HEK293 (cell line): ENCODE data around the gene IGFBP4.

Experiments
- CTCF ChIA-PET: fragments of 350-600 bp; formaldehyde crosslinking; extraction: SDS; loops from one replicate; lab custom pipeline; 2021; ENCODE audit warnings: antibody characterized with exemption; lab: Yijun Ruan, JAX
- POLR2A ChIA-PET: fragments of 300-600 bp; formaldehyde crosslinking; extraction: SDS; loops from one replicate; lab custom pipeline; 2020; ENCODE audit warnings: antibody characterized with exemption, inconsistent platforms; lab: Yijun Ruan, JAX
- H3K27ac ChIP-seq: fragments of 200-500 bp; sonication (Bioruptor generic); 2 replicates; pipeline ENCODE4 v1.5.1; 2014; ENCODE audit warnings: low read depth, low read length, control low read depth, inconsistent platforms; ENCODE audit errors: extremely low read depth
- H3K36me3 ChIP-seq, 2 experiments: fragments of 200-500 bp in 1 of 2; sonication (Bioruptor generic) in 1 of 2; 1 replicate in 1 of 2; 2 replicates in 1 of 2; pipeline ENCODE4 v1.5.1; 2014 to 2017; ENCODE audit warnings: inconsistent platforms in 2 of 2, low read length in 2 of 2; ENCODE audit not compliant: control insufficient read depth in 2 of 2, insufficient read depth in 1 of 2
- H3K4me1 ChIP-seq: fragments of 200-500 bp; sonication (Bioruptor generic); 2 replicates; pipeline ENCODE4 v1.5.1; 2014; ENCODE audit warnings: mild to moderate bottlenecking, low read length, inconsistent platforms; ENCODE audit not compliant: control insufficient read depth, insufficient read depth
- H3K4me3 ChIP-seq: 2 replicates; pipeline ENCODE4 v1.5.1; 2011; ENCODE audit warnings: low read depth, mild to moderate bottlenecking, control low read depth, low read length, moderate library complexity
- H3K9me3 ChIP-seq: fragments of 200-500 bp; sonication (Bioruptor generic); 2 replicates; pipeline ENCODE4 v1.5.1; 2014; ENCODE audit warnings: low read depth, low read length, inconsistent platforms; ENCODE audit not compliant: control insufficient read depth, insufficient read depth
- GLI4 ChIP-seq: fragments of 450-650 bp; formaldehyde crosslinking; IDR thresholded peaks from 2 replicates; pipeline ENCODE4 v1.5.1; 2016; ENCODE audit warnings: missing biosample characterization, missing genetic modification characterization
- GLIS1 ChIP-seq: fragments of 450-650 bp; formaldehyde crosslinking; IDR thresholded peaks from 2 replicates; pipeline ENCODE4 v1.5.1; 2016; ENCODE audit warnings: missing biosample characterization, missing genetic modification characterization
- REPIN1 ChIP-seq: fragments of 450-650 bp; formaldehyde crosslinking; IDR thresholded peaks from 2 replicates; pipeline ENCODE4 v1.5.1; 2017; ENCODE audit warnings: missing biosample characterization, missing genetic modification characterization, low read depth
- SP3 ChIP-seq: fragments of 450-650 bp; formaldehyde crosslinking; IDR thresholded peaks from 2 replicates; pipeline ENCODE4 v1.5.1; 2016; ENCODE audit warnings: missing biosample characterization, missing genetic modification characterization
- ZBTB17 ChIP-seq: fragments of 450-650 bp; formaldehyde crosslinking; IDR thresholded peaks from 2 replicates; pipeline ENCODE4 v1.5.1; 2016; ENCODE audit warnings: missing biosample characterization, missing genetic modification characterization
- ZBTB20 ChIP-seq: fragments of 450-650 bp; formaldehyde crosslinking; IDR thresholded peaks from 2 replicates; pipeline ENCODE4 v1.5.1; 2016; ENCODE audit warnings: missing biosample characterization, missing genetic modification characterization
- ZBTB7A ChIP-seq: fragments of 450-650 bp; formaldehyde crosslinking; IDR thresholded peaks from 2 replicates; pipeline ENCODE4 v1.5.1; 2016; ENCODE audit warnings: low read depth, missing biosample characterization, missing genetic modification characterization
- ZNF16 ChIP-seq: fragments of 450-650 bp; formaldehyde crosslinking; IDR thresholded peaks from 2 replicates; pipeline ENCODE4 v1.5.1; 2016; ENCODE audit warnings: low read depth, missing biosample characterization, missing genetic modification characterization
- ZNF19 ChIP-seq: fragments of 450-650 bp; formaldehyde crosslinking; IDR thresholded peaks from 2 replicates; pipeline ENCODE4; 2016; ENCODE audit warnings: missing biosample characterization, missing genetic modification characterization, low read depth
- ZNF324 ChIP-seq: fragments of 450-650 bp; formaldehyde crosslinking; IDR thresholded peaks from 2 replicates; pipeline ENCODE4 v1.5.1; 2016; ENCODE audit warnings: missing biosample characterization, missing genetic modification characterization
- ZNF341 ChIP-seq: fragments of 450-650 bp; formaldehyde crosslinking; IDR thresholded peaks from 2 replicates; pipeline ENCODE4; 2016; ENCODE audit warnings: low read depth, missing biosample characterization, missing genetic modification characterization
- ZNF600 ChIP-seq: fragments of 450-650 bp; formaldehyde crosslinking; IDR thresholded peaks from 2 replicates; pipeline ENCODE4 v1.5.1; 2016; ENCODE audit warnings: missing biosample characterization, missing genetic modification characterization
- ZNF624 ChIP-seq: fragments of 450-650 bp; formaldehyde crosslinking; IDR thresholded peaks from 2 replicates; pipeline ENCODE4 v1.5.1; 2017; ENCODE audit warnings: missing biosample characterization, missing genetic modification characterization
- ZSCAN16 ChIP-seq: fragments of 450-650 bp; formaldehyde crosslinking; IDR thresholded peaks from 2 replicates; pipeline ENCODE4 v1.5.1; 2016; ENCODE audit warnings: missing biosample characterization, missing genetic modification characterization
- TF ChIP-seq, protein P1 (sequence below): fragments of 450-650 bp; formaldehyde crosslinking; IDR thresholded peaks from 2 replicates; pipeline ENCODE4 v1.5.1; 2016; ENCODE audit warnings: missing biosample characterization, missing genetic modification characterization, borderline replicate concordance
- TF ChIP-seq, protein P2 (sequence below): fragments of 450-650 bp; formaldehyde crosslinking; IDR thresholded peaks from 2 replicates; pipeline ENCODE4 v1.5.1; 2016; ENCODE audit warnings: missing biosample characterization, missing genetic modification characterization
- TF ChIP-seq, protein P3 (sequence below): IDR thresholded peaks from 2 replicates; pipeline ENCODE4 v1.6.1; 2011; ENCODE audit warnings: mild to moderate bottlenecking, low read depth, low read length, borderline replicate concordance
- TF ChIP-seq, protein P4 (sequence below): sonication (generic); formaldehyde crosslinking; IDR thresholded peaks from 2 replicates; pipeline ENCODE4 v1.8.1; 2022; ENCODE audit warnings: mild to moderate bottlenecking, moderate library complexity, missing genetic modification reagents
- TF ChIP-seq, protein P5 (sequence below): fragments of 450-650 bp; formaldehyde crosslinking; IDR thresholded peaks from 2 replicates; pipeline ENCODE4 v1.5.1; 2016; ENCODE audit warnings: missing biosample characterization, missing genetic modification characterization

Gene IGFBP4

DNA sequence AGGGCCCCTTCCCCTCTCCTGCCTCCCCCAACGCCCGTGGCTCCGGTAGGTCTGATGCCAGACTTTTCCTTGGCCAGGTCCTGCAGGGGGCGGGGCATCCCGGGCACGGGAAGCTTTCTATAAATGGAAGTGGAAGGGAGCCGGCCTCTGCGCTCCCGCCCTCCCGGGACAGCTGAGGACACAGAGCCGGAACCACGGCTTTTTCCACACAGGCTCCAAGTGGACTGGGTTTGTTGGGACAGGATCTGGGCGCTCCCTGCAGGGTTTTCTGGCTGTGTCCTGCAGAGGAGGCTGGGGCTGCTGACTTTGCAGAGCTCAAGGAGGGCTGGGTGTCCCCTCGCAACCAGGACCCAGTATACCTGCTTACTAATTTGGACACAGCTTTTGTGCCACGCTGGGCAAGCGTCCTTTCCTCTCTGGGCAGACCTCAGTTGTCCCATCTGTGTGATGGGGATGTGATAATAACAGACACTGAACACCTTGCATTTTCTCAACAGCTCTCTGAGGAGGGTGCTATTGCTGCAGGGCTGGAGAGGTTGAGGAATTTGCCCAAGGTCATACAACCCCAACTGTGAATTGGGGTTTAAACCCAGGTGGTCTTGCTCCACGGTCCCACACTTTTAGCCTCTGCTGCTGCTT is 56.4 kb downstream of the IGFBP4 start (continued):
- TF ChIP-seq, protein P1, sequence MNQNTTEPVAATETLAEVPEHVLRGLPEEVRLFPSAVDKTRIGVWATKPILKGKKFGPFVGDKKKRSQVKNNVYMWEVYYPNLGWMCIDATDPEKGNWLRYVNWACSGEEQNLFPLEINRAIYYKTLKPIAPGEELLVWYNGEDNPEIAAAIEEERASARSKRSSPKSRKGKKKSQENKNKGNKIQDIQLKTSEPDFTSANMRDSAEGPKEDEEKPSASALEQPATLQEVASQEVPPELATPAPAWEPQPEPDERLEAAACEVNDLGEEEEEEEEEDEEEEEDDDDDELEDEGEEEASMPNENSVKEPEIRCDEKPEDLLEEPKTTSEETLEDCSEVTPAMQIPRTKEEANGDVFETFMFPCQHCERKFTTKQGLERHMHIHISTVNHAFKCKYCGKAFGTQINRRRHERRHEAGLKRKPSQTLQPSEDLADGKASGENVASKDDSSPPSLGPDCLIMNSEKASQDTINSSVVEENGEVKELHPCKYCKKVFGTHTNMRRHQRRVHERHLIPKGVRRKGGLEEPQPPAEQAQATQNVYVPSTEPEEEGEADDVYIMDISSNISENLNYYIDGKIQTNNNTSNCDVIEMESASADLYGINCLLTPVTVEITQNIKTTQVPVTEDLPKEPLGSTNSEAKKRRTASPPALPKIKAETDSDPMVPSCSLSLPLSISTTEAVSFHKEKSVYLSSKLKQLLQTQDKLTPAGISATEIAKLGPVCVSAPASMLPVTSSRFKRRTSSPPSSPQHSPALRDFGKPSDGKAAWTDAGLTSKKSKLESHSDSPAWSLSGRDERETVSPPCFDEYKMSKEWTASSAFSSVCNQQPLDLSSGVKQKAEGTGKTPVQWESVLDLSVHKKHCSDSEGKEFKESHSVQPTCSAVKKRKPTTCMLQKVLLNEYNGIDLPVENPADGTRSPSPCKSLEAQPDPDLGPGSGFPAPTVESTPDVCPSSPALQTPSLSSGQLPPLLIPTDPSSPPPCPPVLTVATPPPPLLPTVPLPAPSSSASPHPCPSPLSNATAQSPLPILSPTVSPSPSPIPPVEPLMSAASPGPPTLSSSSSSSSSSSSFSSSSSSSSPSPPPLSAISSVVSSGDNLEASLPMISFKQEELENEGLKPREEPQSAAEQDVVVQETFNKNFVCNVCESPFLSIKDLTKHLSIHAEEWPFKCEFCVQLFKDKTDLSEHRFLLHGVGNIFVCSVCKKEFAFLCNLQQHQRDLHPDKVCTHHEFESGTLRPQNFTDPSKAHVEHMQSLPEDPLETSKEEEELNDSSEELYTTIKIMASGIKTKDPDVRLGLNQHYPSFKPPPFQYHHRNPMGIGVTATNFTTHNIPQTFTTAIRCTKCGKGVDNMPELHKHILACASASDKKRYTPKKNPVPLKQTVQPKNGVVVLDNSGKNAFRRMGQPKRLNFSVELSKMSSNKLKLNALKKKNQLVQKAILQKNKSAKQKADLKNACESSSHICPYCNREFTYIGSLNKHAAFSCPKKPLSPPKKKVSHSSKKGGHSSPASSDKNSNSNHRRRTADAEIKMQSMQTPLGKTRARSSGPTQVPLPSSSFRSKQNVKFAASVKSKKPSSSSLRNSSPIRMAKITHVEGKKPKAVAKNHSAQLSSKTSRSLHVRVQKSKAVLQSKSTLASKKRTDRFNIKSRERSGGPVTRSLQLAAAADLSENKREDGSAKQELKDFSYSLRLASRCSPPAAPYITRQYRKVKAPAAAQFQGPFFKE (tag by site-specific recombination), result no peak
- TF ChIP-seq SP3 (tag by site-specific recombination) (0 out of 2 replicates have a peak, but pooled peaks have one; percentile 13), ZBTB17 (tag by site-specific recombination) (peak; percentile 66; the same call in 1 of the 2 replicates), ZBTB7A (tag by site-specific recombination) (no peak), ZNF341 (tag by site-specific recombination) (0 out of 2 replicates have a peak, but pooled peaks have one; percentile 42), ZNF624 (tag by site-specific recombination) (no peak), GLIS1 (tag by site-specific recombination) (peak; percentile 33; the same call in 1 of the 2 replicates), ZSCAN16 (tag by site-specific recombination) (no peak), ZNF324 (no peak), REPIN1 (tag by site-specific recombination) (no peak), ZNF19 (tag by site-specific recombination) (no peak), GLI4 (tag by site-specific recombination) (no peak), ZNF600 (tag by site-specific recombination) (peak; percentile 57; the same call in 1 of the 2 replicates)
- TF ChIP-seq, protein P2, sequence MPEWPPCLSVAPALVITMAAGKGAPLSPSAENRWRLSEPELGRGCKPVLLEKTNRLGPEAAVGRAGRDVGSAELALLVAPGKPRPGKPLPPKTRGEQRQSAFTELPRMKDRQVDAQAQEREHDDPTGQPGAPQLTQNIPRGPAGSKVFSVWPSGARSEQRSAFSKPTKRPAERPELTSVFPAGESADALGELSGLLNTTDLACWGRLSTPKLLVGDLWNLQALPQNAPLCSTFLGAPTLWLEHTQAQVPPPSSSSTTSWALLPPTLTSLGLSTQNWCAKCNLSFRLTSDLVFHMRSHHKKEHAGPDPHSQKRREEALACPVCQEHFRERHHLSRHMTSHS, result no peak
- TF ChIP-seq, protein P3, sequence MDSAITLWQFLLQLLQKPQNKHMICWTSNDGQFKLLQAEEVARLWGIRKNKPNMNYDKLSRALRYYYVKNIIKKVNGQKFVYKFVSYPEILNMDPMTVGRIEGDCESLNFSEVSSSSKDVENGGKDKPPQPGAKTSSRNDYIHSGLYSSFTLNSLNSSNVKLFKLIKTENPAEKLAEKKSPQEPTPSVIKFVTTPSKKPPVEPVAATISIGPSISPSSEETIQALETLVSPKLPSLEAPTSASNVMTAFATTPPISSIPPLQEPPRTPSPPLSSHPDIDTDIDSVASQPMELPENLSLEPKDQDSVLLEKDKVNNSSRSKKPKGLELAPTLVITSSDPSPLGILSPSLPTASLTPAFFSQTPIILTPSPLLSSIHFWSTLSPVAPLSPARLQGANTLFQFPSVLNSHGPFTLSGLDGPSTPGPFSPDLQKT, result no peak
- TF ChIP-seq, protein P4, sequence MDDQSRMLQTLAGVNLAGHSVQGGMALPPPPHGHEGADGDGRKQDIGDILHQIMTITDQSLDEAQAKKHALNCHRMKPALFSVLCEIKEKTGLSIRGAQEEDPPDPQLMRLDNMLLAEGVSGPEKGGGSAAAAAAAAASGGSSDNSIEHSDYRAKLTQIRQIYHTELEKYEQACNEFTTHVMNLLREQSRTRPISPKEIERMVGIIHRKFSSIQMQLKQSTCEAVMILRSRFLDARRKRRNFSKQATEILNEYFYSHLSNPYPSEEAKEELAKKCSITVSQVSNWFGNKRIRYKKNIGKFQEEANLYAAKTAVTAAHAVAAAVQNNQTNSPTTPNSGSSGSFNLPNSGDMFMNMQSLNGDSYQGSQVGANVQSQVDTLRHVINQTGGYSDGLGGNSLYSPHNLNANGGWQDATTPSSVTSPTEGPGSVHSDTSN (CRISPR knock-in tag), result 0 out of 2 replicates have a peak, but pooled peaks have one; percentile 39

DNA sequence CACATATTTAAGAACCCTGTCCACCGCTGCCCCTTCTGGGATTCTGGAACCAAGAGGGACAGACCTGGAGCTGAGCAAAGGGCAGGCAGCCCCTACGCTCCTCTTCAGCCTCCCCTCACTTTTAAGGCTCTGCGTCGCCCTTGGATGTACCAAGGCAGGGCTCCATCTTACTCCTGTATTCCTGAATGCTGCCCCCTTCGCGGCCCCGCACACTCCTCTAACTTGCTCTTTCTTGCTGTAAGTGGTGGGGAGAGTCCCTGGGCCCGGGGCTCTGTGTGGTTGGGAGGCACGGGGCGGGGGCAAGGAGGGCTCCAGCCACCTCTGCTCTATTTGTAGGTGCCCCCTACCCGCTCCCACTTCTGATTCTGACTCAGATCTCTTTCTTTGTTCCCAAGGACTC is 56.9 kb downstream of the IGFBP4 start:
- Histone ChIP-seq H3K4me1 (no peaks in the 10 kb centered on the region; the same call in 1 of the 2 replicates), H3K4me3 (no peak overlapping the region), H3K27ac (no peak overlapping the region), H3K9me3 (no peaks in the 10 kb centered on the region), H3K36me3 (no peaks in the 10 kb centered on the region)
- TF ChIP-seq ZNF16 (no peak), ZBTB20 (tag by site-specific recombination) (peak; percentile 56)
- TF ChIP-seq, protein P5, sequence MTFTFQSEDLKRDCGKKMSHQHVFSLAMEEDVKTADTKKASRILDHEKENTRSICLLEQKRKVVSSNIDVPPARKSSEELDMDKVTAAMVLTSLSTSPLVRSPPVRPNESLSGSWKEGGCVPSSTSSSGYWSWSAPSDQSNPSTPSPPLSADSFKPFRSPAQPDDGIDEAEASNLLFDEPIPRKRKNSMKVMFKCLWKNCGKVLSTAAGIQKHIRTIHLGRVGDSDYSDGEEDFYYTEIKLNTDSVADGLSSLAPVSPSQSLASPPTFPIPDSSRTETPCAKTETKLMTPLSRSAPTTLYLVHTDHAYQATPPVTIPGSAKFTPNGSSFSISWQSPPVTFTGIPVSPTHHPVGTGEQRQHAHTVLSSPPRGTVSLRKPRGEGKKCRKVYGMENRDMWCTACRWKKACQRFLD, result no peak
- CTCF ChIA-PET, result interaction anchor here (1.2 to 5.1 kb wide), 4 partner anchors 18 to 60 kb away, joined by 3 to 31 read pairs (median 6); no protein-coding TSS in a partner anchor
- POLR2A ChIA-PET, result interaction anchor here (1.0 to 1.1 kb wide), 3 partner anchors 14 to 33 kb away, joined by 3 to 4 read pairs (median 3); no protein-coding TSS in a partner anchor
